ENCODE results near the gene ANGEL1.

Gene ANGEL1

DNA sequence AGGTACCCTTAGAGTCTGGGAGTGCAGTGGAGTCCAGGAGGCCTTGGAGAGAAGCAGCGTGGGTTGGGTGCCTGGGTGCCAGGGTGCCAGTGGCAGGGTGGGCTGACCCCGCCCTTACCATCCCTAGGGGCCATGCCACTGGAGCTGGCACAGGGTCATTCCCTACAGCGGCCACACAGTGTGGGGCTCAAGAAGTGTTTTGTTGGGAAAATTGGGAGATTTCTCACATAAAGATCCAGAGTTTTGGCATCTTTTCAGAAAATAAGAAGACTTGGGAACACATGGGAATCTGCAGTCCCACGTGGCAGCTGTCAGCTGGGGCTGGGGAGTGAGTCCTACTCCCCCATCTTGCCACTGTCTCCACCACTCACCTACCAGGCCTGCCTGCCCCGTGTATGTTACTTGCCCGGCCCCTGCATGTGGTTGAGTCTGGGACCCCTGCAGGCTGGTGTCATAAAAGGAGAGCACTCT, 47.2 kb downstream of the ANGEL1 start:
- Histone ChIP-seq H3K9me3 (ENCODE audit: insufficient read depth, low read length, severe bottlenecking) (no peaks in the 10 kb centered on the region), H3K27me3 (ENCODE audit: insufficient read depth, low read length, poor library complexity) (peaks cover 7% of the 10 kb centered on the region), H2AFZ (ENCODE audit: low read depth, low read length) (no peak overlapping the region), H3K4me2 (ENCODE audit: insufficient read depth, low read length) (no peak overlapping the region), H4K20me1 (ENCODE audit: insufficient read depth, low read length) (no peaks in the 10 kb centered on the region), H3K9ac (ENCODE audit: low read depth, low read length) (no peak overlapping the region), H3K79me2 (ENCODE audit: insufficient read depth, low read length) (no peaks in the 10 kb centered on the region), H3K27ac (ENCODE audit: low read length) (no peak overlapping the region), H3K36me3 (ENCODE audit: insufficient read depth, low read length) (no peaks in the 10 kb centered on the region), H3K4me3 (ENCODE audit: low read depth in 1 of 2, low read length in 2 of 2) (no peak overlapping the region), H3K4me1 (ENCODE audit: insufficient read depth, low read length) (peaks cover 4% of the 10 kb centered on the region; the same call in 1 of the 2 replicates)
- ATAC-seq (ENCODE audit: insufficient read depth, low read depth) (no peak), DNase-seq (no peak)
- TF ChIP-seq, protein P1, sequence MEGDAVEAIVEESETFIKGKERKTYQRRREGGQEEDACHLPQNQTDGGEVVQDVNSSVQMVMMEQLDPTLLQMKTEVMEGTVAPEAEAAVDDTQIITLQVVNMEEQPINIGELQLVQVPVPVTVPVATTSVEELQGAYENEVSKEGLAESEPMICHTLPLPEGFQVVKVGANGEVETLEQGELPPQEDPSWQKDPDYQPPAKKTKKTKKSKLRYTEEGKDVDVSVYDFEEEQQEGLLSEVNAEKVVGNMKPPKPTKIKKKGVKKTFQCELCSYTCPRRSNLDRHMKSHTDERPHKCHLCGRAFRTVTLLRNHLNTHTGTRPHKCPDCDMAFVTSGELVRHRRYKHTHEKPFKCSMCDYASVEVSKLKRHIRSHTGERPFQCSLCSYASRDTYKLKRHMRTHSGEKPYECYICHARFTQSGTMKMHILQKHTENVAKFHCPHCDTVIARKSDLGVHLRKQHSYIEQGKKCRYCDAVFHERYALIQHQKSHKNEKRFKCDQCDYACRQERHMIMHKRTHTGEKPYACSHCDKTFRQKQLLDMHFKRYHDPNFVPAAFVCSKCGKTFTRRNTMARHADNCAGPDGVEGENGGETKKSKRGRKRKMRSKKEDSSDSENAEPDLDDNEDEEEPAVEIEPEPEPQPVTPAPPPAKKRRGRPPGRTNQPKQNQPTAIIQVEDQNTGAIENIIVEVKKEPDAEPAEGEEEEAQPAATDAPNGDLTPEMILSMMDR (IDR thresholded peaks at IDR 0.05; ENCODE audit: borderline replicate concordance, extremely low read depth, low read length, poor library complexity, severe bottlenecking) = no peak
- TF ChIP-seq EZH2 (IDR thresholded peaks at IDR 0.05; ENCODE audit: borderline replicate concordance, low read depth, low read length, severe bottlenecking) = no peak

DNA sequence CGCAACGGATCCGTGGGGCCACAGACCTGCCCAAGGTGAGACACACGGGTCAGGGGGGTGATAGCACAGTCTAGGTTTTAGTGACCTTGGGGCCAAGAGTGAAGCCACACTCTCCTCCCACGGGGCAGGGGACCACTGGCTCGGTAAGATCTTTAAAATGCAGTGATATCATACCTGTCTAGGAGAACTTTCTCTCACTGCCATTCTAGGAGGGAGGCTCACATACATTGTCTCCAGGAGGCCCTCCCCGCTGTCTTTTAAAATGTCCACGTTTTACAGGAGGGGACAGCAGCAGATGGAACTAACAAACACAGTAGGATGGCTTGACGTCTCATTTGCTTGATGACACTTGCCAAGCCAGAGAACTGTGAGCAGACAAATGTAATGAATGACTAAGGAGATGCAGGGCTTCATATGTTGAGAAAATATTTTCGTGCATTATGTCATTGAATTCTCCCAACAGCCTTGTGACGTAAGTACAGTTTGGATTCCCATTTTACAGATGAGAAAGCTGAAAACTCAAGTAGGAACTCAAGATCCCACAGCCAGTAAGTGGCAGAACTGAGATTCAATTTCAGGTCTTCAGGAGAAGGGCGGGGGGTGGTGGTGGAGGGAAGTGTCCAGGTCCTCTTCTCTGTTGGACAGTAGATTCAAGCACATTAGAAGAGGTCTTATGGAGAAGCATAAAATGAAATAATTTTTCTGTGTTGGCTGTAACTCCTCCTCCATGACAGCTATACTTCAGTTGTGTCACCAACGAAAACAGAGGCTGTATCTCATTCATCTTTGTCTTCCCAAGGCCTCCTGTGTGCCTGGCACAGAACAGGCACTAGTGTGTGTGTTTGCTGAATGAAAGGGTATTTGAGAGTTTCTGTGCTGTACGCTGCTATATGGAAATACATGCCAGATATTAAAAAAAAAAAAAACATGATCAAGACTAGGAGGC, 49.3 kb downstream of the ANGEL1 start:
- Histone ChIP-seq H3K27ac (ENCODE audit: low read length) (no peak overlapping the region), H3K9ac (ENCODE audit: low read depth, low read length) (no peak overlapping the region), H3K4me3 (ENCODE audit: low read depth in 1 of 2, low read length in 2 of 2) (no peak overlapping the region), H2AFZ (ENCODE audit: low read depth, low read length) (no peak overlapping the region), H3K9me3 (ENCODE audit: insufficient read depth, low read length, severe bottlenecking) (no peaks in the 10 kb centered on the region), H3K4me2 (ENCODE audit: insufficient read depth, low read length) (no peak overlapping the region), H3K36me3 (ENCODE audit: insufficient read depth, low read length) (no peaks in the 10 kb centered on the region), H4K20me1 (ENCODE audit: insufficient read depth, low read length) (no peaks in the 10 kb centered on the region), H3K27me3 (ENCODE audit: insufficient read depth, low read length, poor library complexity) (peaks cover 10% of the 10 kb centered on the region), H3K79me2 (ENCODE audit: insufficient read depth, low read length) (no peaks in the 10 kb centered on the region), H3K4me1 (ENCODE audit: insufficient read depth, low read length) (peaks cover 3% of the 10 kb centered on the region; the same call in 1 of the 2 replicates)
- DNase-seq (no peak), ATAC-seq (ENCODE audit: insufficient read depth, low read depth) (no peak)
- TF ChIP-seq, protein P1 (IDR thresholded peaks at IDR 0.05; ENCODE audit: borderline replicate concordance, extremely low read depth, low read length, poor library complexity, severe bottlenecking) = no peak
- no peak for TF ChIP-seq EZH2 (IDR thresholded peaks at IDR 0.05; ENCODE audit: borderline replicate concordance, low read depth, low read length, severe bottlenecking)

- ATAC-seq (ENCODE audit: insufficient read depth, low read depth) (no peak), DNase-seq (no peak)
- Histone ChIP-seq H2AFZ (ENCODE audit: low read depth, low read length) (no peak overlapping the region), H3K27ac (ENCODE audit: low read length) (no peak overlapping the region), H3K4me1 (ENCODE audit: insufficient read depth, low read length) (no peaks in the 10 kb centered on the region), H4K20me1 (ENCODE audit: insufficient read depth, low read length) (no peaks in the 10 kb centered on the region), H3K4me3 (ENCODE audit: low read depth in 1 of 2, low read length in 2 of 2) (no peak overlapping the region), H3K9me3 (ENCODE audit: insufficient read depth, low read length, severe bottlenecking) (no peaks in the 10 kb centered on the region), H3K79me2 (ENCODE audit: insufficient read depth, low read length) (no peaks in the 10 kb centered on the region), H3K36me3 (ENCODE audit: insufficient read depth, low read length) (no peaks in the 10 kb centered on the region), H3K27me3 (ENCODE audit: insufficient read depth, low read length, poor library complexity) (peaks cover 10% of the 10 kb centered on the region), H3K9ac (ENCODE audit: low read depth, low read length) (no peak overlapping the region), H3K4me2 (ENCODE audit: insufficient read depth, low read length) (no peak overlapping the region)
- TF ChIP-seq, protein P1 (IDR thresholded peaks at IDR 0.05; ENCODE audit: borderline replicate concordance, extremely low read depth, low read length, poor library complexity, severe bottlenecking) = no peak
- TF ChIP-seq EZH2 (IDR thresholded peaks at IDR 0.05; ENCODE audit: borderline replicate concordance, low read depth, low read length, severe bottlenecking) = no peak
Measured at GRCh38 chr14:76762411-76763095, 50.1 kb downstream of the ANGEL1 start.

All from DND-41 (cell line).